ENCODE results near the gene ACTG2. TPM values are rescaled to one million over a fixed set of nuclear protein-coding genes. Genes with fewer than 3 reads are reported as not detected.

ACTG2 gene
- total and polyA plus RNA-seq, 10 of the 15 experiments (the other 5 are each of a cell fraction or from before 2014, with no cell fraction given): 0.06 to 0.97 (median 0.12) TPM; not detected in 7

DNA sequence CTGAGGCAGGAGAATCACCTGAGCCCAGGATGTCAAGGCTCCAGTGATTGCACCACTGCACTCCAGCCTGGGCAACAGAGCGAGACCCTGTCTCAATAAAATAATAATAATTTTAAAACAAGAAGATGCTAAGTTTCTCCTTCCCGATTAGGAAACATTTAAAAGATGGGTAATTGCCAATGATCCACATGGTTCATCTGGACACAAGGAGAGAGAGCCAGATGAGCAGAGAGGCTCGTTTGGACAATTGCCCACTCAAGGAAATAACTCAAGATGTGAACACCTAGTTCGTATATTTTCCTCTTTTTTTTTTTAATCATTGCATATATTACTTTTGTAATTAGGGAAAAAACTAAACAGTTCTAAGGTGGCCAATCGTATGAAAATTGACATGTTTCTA is 3.6 kb upstream of the ACTG2 start:
- no peak for FAIRE-seq
- no peaks in the 10 kb centered on the region for H3K36me3 ChIP-seq (ENCODE audit: control insufficient read depth in 2 of 2, insufficient read depth in 2 of 2, low read length in 1 of 2)
- 32% methylated on average over 5 of the region's 5 CpGs for WGBS (ENCODE audit: insufficient coverage, insufficient replicate concordance, low lambda C conversion rate, missing lambda C conversion rate)
- intact Hi-C loops (cut with micrococcal nuclease; ENCODE audit: unreplicated experiment): no loop called here
- DNase-seq (ENCODE audit: low read depth, low spot score): no peak
- SMC1A ChIA-PET (ENCODE audit: uncharacterized antibody, unreplicated experiment): no interaction called here
- POLR2A ChIA-PET: interaction anchor here (0.6 kb wide), 1 partner anchor 41 kb away, joined by 3 read pairs; no protein-coding TSS in a partner anchor
- H3K27ac ChIP-seq (ENCODE audit: control insufficient read depth, insufficient read depth): no peak overlapping the region
- H3K4me2 ChIP-seq (ENCODE audit: control insufficient read depth, insufficient read depth): no peak overlapping the region
- ATAC-seq: no peak
- no peaks in the 10 kb centered on the region for H3K79me2 ChIP-seq (ENCODE audit: control insufficient read depth, insufficient read depth, low read length)
- RAD21 ChIA-PET (ENCODE audit: unreplicated experiment): no interaction called here
- in situ Hi-C loops (cut with MboI): no loop called here
- H3K9me3 ChIP-seq (replicated peaks; ENCODE audit: control insufficient read depth, insufficient read depth, low read length): no peaks in the 10 kb centered on the region
- H3K4me3 ChIP-seq: no peak overlapping the region
- no TSS peak for BruUV-seq (replicated peaks)
- CTCF ChIA-PET: no interaction called here
- H4K20me1 ChIP-seq (ENCODE audit: control insufficient read depth, insufficient read depth): no peaks in the 10 kb centered on the region
- no peak overlapping the region for H3K9ac ChIP-seq (ENCODE audit: control insufficient read depth, insufficient read depth, low read length)
- H2AFZ ChIP-seq (ENCODE audit: control insufficient read depth, low read depth, low read length): no peak overlapping the region
- no peaks in the 10 kb centered on the region for H3K27me3 ChIP-seq (replicated peaks in 1 of 2; ENCODE audit: control insufficient read depth in 2 of 2, insufficient read depth in 2 of 2, low read length in 1 of 2)
- no peaks in the 10 kb centered on the region for H3K4me1 ChIP-seq (ENCODE audit: control insufficient read depth, insufficient read depth, low read length)
- no peak for TF ChIP-seq RFX5 (IDR thresholded peaks at IDR 0.05; ENCODE audit: low read depth, low read length)
- no peak for TF ChIP-seq TCF7 (IDR thresholded peaks at IDR 0.05; ENCODE audit: borderline replicate concordance)
- no peak for TF ChIP-seq NR2C2 (IDR thresholded peaks at IDR 0.05; ENCODE audit: borderline replicate concordance, control insufficient read depth, insufficient read length, low read depth)
- TF ChIP-seq, protein P1, sequence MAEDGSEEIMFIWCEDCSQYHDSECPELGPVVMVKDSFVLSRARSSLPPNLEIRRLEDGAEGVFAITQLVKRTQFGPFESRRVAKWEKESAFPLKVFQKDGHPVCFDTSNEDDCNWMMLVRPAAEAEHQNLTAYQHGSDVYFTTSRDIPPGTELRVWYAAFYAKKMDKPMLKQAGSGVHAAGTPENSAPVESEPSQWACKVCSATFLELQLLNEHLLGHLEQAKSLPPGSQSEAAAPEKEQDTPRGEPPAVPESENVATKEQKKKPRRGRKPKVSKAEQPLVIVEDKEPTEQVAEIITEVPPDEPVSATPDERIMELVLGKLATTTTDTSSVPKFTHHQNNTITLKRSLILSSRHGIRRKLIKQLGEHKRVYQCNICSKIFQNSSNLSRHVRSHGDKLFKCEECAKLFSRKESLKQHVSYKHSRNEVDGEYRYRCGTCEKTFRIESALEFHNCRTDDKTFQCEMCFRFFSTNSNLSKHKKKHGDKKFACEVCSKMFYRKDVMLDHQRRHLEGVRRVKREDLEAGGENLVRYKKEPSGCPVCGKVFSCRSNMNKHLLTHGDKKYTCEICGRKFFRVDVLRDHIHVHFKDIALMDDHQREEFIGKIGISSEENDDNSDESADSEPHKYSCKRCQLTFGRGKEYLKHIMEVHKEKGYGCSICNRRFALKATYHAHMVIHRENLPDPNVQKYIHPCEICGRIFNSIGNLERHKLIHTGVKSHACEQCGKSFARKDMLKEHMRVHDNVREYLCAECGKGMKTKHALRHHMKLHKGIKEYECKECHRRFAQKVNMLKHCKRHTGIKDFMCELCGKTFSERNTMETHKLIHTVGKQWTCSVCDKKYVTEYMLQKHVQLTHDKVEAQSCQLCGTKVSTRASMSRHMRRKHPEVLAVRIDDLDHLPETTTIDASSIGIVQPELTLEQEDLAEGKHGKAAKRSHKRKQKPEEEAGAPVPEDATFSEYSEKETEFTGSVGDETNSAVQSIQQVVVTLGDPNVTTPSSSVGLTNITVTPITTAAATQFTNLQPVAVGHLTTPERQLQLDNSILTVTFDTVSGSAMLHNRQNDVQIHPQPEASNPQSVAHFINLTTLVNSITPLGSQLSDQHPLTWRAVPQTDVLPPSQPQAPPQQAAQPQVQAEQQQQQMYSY (CRISPR knock-in tag; IDR thresholded peaks at IDR 0.05): no peak
- TF ChIP-seq EED (IDR thresholded peaks at IDR 0.05; ENCODE audit: low read depth): no peak
- TF ChIP-seq, protein P2, sequence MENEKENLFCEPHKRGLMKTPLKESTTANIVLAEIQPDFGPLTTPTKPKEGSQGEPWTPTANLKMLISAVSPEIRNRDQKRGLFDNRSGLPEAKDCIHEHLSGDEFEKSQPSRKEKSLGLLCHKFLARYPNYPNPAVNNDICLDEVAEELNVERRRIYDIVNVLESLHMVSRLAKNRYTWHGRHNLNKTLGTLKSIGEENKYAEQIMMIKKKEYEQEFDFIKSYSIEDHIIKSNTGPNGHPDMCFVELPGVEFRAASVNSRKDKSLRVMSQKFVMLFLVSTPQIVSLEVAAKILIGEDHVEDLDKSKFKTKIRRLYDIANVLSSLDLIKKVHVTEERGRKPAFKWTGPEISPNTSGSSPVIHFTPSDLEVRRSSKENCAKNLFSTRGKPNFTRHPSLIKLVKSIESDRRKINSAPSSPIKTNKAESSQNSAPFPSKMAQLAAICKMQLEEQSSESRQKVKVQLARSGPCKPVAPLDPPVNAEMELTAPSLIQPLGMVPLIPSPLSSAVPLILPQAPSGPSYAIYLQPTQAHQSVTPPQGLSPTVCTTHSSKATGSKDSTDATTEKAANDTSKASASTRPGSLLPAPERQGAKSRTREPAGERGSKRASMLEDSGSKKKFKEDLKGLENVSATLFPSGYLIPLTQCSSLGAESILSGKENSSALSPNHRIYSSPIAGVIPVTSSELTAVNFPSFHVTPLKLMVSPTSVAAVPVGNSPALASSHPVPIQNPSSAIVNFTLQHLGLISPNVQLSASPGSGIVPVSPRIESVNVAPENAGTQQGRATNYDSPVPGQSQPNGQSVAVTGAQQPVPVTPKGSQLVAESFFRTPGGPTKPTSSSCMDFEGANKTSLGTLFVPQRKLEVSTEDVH (IDR thresholded peaks at IDR 0.05; ENCODE audit: low read depth, partially characterized antibody): no peak
- no peak for TF ChIP-seq BHLHE40 (IDR thresholded peaks at IDR 0.05; ENCODE audit: borderline replicate concordance in 1 of 2, low read depth in 2 of 2, low read length in 1 of 2)
- TF ChIP-seq MEF2A (IDR thresholded peaks at IDR 0.05; ENCODE audit: insufficient read depth, low read depth, low read length): no peak
- TF ChIP-seq IRF4 (IDR thresholded peaks at IDR 0.05; ENCODE audit: low read depth, low read length): no peak
- TF ChIP-seq KLF5 (IDR thresholded peaks at IDR 0.05; ENCODE audit: partially characterized antibody): no peak
- no peak for TF ChIP-seq WRNIP1 (IDR thresholded peaks at IDR 0.05; ENCODE audit: borderline replicate concordance, low read depth, low read length)
- no peak for TF ChIP-seq ZNF274 (IDR thresholded peaks at IDR 0.05; ENCODE audit: insufficient read depth, insufficient read length)
- TF ChIP-seq, protein P3, sequence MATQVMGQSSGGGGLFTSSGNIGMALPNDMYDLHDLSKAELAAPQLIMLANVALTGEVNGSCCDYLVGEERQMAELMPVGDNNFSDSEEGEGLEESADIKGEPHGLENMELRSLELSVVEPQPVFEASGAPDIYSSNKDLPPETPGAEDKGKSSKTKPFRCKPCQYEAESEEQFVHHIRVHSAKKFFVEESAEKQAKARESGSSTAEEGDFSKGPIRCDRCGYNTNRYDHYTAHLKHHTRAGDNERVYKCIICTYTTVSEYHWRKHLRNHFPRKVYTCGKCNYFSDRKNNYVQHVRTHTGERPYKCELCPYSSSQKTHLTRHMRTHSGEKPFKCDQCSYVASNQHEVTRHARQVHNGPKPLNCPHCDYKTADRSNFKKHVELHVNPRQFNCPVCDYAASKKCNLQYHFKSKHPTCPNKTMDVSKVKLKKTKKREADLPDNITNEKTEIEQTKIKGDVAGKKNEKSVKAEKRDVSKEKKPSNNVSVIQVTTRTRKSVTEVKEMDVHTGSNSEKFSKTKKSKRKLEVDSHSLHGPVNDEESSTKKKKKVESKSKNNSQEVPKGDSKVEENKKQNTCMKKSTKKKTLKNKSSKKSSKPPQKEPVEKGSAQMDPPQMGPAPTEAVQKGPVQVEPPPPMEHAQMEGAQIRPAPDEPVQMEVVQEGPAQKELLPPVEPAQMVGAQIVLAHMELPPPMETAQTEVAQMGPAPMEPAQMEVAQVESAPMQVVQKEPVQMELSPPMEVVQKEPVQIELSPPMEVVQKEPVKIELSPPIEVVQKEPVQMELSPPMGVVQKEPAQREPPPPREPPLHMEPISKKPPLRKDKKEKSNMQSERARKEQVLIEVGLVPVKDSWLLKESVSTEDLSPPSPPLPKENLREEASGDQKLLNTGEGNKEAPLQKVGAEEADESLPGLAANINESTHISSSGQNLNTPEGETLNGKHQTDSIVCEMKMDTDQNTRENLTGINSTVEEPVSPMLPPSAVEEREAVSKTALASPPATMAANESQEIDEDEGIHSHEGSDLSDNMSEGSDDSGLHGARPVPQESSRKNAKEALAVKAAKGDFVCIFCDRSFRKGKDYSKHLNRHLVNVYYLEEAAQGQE (IDR thresholded peaks at IDR 0.05; ENCODE audit: low read depth, low read length): no peak
- no peak for TF ChIP-seq CHD1 (IDR thresholded peaks at IDR 0.05; ENCODE audit: low read depth, low read length)
- TF ChIP-seq BRCA1 (IDR thresholded peaks at IDR 0.05; ENCODE audit: low read depth, low read length): no peak
- no peak for TF ChIP-seq POU2F2 (IDR thresholded peaks at IDR 0.05; ENCODE audit: borderline replicate concordance, low read depth, low read length)
